Myocyte (in vitro differentiated cells): ENCODE data around the gene SDC1. TPM values are rescaled to one million over a fixed set of nuclear protein-coding genes. Genes with fewer than 3 reads are reported as not detected.
"Not testable (repeated sequence)": the region's sequence is repeated elsewhere in the genome, so short reads cannot be mapped to it uniquely, and the experiment has no call there.

Experiments used
- DNase-seq: peaks from one replicate; pipeline ENCODE4 v3.0.0-alpha.2; 2012; ENCODE audit warnings: low read depth
- polyA plus RNA-seq: library from polyadenylated mRNA; unstranded; fragments of >200 nt; gene quantifications from one replicate; pipeline ENCODE4 v1.2.1, GENCODE V29; 2012; ENCODE audit warnings: missing spikeins
- total RNA-seq: library from RNA; depleted of rRNA; stranded (reverse); fragments of >200 nt; gene quantifications from 2 replicates; pipeline ENCODE4 v1.2.3, GENCODE V29; 2014

The SDC1 gene
- 9.8 and 11.0 TPM in 2 replicates for total RNA-seq
- polyA plus RNA-seq = 7.4 TPM

- peak; percentile 44 for DNase-seq
Observed at GRCh38 chr2:20224716-20225293, at the start of gene SDC1. Gene SDC1 (minus strand): TSS chr2:20225130. CDS start chr2:20224867, 263 bp downstream.

- DNase-seq = no peak
Observed at GRCh38 chr2:20273042-20273441, 48.1 kb upstream of the SDC1 start.

- DNase-seq = not testable (repeated sequence)
Observed at GRCh38 chr2:20268317-20268716, 43.4 kb upstream of the SDC1 start.

GRCh38 chr2:20267529-20267928 lies 42.6 kb upstream of the SDC1 start:
- DNase-seq = no peak

GRCh38 chr2:20264629-20265028 lies 39.7 kb upstream of the SDC1 start:
- DNase-seq = no peak

- no peak for DNase-seq
Observed at GRCh38 chr2:20257411-20257810, 32.5 kb upstream of the SDC1 start.

- DNase-seq = no peak
Observed at GRCh38 chr2:20254731-20255130, 29.8 kb upstream of the SDC1 start.

GRCh38 chr2:20250436-20250835 lies 25.5 kb upstream of the SDC1 start:
- DNase-seq = no peak

- DNase-seq = no peak
Observed at GRCh38 chr2:20249170-20249569, 24.2 kb upstream of the SDC1 start.

GRCh38 chr2:20247084-20247483 lies 22.2 kb upstream of the SDC1 start:
- no peak for DNase-seq

- not testable (repeated sequence) for DNase-seq
Observed at GRCh38 chr2:20243637-20244036, 18.7 kb upstream of the SDC1 start.

- DNase-seq = no peak
Observed at GRCh38 chr2:20242727-20243377, 17.9 kb upstream of the SDC1 start.

- DNase-seq = no peak
Observed at GRCh38 chr2:20241973-20242726, 17.2 kb upstream of the SDC1 start.

- DNase-seq = not testable (repeated sequence)
Observed at GRCh38 chr2:20240291-20240690, 15.4 kb upstream of the SDC1 start.

- no peak for DNase-seq
Observed at GRCh38 chr2:20236496-20236895, 11.6 kb upstream of the SDC1 start.

GRCh38 chr2:20235655-20236305 lies 10.8 kb upstream of the SDC1 start:
- no peak for DNase-seq

- not testable (repeated sequence) for DNase-seq
Observed at GRCh38 chr2:20234597-20234996, 9.7 kb upstream of the SDC1 start.

- no peak for DNase-seq
Observed at GRCh38 chr2:20232837-20233207, 7.9 kb upstream of the SDC1 start.

GRCh38 chr2:20231598-20232026 lies 6.7 kb upstream of the SDC1 start:
- DNase-seq = peak; percentile 35

- DNase-seq = no peak
Observed at GRCh38 chr2:20231159-20231558, 6.2 kb upstream of the SDC1 start.

GRCh38 chr2:20230114-20230425 lies 5.1 kb upstream of the SDC1 start:
- no peak for DNase-seq
